ENCODE results near the gene ARMC6. TPM values are rescaled to one million over a fixed set of nuclear protein-coding genes. Genes with fewer than 3 reads are reported as not detected.

The ARMC6 gene
- total and polyA plus RNA-seq, 2 of the 13 experiments (the other 11 are each of a cell fraction or from before 2014, with no cell fraction given) = 16.2 to 36.8 TPM

- TF ChIP-seq CCDC6 (CRISPR knock-in tag; IDR thresholded peaks at IDR 0.05) (no peak), BHLHE40 (IDR thresholded peaks at IDR 0.05; ENCODE audit: low read length) (peak; percentile 93), ZNF280D (CRISPR knock-in tag; IDR thresholded peaks at IDR 0.05) (0 out of 2 replicates have a peak, but pooled peaks have one; percentile 3), SIN3A (IDR thresholded peaks at IDR 0.05; ENCODE audit: borderline replicate concordance, low read depth, low read length) (peak; percentile 22; the same call in 1 of the 2 replicates), ZNF784 (CRISPR knock-in tag; IDR thresholded peaks at IDR 0.05; ENCODE audit: borderline replicate concordance) (0 out of 2 replicates have a peak, but pooled peaks have one; percentile 0), THRA (CRISPR knock-in tag; IDR thresholded peaks at IDR 0.05; ENCODE audit: borderline replicate concordance) (no peak), PHB2 (IDR thresholded peaks at IDR 0.05; ENCODE audit: partially characterized antibody) (no peak), CHD2 (IDR thresholded peaks at IDR 0.05; ENCODE audit: low read depth, low read length) (no peak)
Measured at GRCh38 chr19:19034204-19034624, 811 bp downstream of the ARMC6 start (continued).

All from HepG2 (cell line).